Measurements from ENCODE around the gene ENG. TPM values are rescaled to one million over a fixed set of nuclear protein-coding genes. Genes with fewer than 3 reads are reported as not detected.
"Not testable (repeated sequence)": the region's sequence is repeated elsewhere in the genome, so short reads cannot be mapped to it uniquely, and the experiment has no call there.

Gene ENG
- total RNA-seq, 1 donor from 2014 or later: 9.1 TPM

DNA sequence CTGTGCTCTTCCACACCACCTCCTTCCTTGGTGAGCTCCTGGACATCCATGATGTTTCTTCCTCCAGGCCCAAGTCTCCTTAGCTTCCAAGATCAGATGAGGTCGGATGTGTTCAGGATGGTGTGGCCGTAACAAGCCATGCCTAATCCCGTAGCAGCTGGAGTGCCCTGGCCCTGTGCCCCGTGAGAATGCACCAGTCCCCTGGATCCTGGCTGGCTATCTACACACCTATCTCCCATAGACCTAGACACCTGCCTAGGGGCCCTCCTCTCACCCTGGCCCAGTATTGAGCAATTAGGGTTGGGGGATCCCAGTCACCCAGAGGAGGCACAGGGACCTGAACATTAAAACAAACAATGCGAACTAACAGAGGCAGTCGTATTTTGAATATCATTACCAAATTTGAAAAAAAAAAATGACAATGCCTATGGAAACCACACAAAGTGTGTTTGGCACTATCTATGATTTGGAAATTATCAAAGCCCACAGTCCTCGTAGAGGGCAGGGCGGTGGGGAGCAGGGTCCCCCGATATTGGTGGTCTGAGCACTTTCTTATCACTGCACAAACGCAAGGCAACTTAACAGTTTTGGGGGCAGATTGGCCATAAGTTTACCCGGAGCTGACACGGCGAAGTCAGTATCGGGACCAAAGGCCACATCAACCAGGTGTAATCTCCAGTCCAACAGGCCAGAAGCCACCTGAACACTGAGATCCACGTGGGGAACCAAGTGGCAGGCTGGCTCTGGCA lies 13.2 kb downstream of the ENG start:
- no peak for DNase-seq

DNA sequence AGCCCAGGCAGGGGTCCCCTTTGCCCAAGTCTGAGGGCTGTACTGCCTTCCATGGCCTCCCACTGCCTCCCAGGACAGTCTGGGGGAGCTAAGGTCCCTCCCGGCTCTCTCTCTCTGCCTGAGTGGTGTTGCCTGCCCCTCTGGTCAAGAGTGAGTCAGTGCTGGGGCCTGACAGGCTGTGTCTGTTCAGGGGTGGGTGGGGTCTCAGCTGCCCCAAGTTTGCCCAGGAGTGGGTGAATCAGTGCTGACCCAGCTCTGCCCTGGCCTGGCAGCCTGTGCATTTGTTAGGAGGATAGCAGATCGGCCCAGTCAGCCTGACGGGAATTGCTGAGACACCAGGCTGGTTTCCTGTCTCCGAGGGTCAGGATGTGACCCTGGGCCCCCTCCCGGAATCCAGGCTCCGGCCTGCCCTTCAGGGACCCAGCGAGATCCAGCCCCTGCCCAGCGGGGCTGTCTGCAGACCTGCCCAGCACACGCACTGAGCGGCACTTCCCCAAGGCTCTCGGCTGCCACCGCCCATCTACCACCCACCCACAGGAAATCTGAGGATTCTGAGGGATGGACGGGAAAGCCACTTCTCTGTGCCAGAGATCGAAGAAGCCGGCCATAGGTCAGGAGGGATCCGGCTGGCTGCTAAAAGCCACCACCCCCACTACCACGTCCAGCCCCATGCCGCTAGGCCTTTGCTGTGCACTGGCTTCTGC lies 15.9 kb downstream of the ENG start:
- peak; percentile 31 for DNase-seq

DNA sequence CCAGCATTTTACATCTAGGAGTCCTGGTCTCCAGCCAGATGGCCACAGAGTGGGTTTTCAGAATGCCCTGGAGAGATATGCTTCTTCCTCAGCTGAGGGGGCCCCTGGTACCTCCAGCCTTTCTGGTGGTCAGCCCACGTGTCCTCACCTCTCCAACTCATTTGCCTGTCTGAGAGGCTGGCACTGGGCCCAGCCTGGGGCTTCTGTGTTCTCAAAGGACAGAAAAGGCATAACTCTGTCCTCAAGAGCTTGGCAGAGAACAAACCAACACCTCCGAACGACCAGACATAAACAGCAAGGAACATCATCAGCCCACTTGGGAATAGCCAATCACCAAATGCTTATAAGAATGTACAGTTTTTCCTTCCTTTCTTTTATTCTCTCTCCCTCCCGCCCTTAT lies 17.1 kb downstream of the ENG start:
- no peak for DNase-seq

DNA sequence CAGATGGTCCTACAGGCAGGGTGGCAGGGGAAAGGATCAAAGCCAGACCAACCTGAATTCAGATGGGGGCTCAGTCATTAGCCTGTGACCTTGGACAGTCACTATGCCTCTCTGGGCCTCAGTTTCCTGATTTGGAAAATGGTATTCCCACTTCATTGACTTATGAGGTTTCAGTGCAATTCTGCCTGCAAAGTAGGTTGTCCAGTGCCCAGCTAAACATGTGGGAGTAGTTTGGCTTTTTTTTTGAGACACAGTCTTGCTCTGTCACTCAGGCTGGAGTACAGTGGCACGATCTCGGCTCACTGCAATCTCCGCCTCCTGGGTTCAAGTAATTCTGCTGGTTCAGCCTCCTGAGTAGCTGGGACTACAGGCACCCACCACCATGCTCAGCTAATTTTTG lies 17.9 kb downstream of the ENG start:
- DNase-seq: not testable (repeated sequence)

DNA sequence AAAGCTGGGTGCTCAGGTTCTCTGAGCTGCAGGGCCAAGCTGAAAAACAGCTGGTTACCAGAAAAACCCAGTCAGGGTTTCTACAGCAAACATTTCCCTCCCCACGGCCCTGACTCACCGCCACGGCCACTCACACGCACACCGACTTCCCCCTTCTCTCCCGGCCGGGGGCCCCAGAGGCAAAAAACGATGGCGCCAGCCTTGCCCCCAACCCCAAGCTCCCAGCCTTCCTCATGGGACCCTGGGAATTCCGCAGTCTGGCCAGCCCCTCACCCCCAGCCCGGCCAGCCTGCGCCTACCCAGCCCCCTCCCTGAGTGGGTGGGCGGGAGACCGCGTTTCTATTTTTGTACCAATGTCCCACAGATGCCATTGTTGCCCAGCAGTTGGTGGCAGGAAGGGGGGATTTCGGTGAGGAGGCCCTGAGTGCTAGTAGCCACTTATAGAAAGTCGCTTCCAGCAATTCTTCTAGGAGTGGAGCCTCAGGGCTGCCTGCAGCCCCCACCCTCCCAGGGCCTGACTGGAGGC lies 18.4 kb downstream of the ENG start:
- no peak for DNase-seq

DNA sequence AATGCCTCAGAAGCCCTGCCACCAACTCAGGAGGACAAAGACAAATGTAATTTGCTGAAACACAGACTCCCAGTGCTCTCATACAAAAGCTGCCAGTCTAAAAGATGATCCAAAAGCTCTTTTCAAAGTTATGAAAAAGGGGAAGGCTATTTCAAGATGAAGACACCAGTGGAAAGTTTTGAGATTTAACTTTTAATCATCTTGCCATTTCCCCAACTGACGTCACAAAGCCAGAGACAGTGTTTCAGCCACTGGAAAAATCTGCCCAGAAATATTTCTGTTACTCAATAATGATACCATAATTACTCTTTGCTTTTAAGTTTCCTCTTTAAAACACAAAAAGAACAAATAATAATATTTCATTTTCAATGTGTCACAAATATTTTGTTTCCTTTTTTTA lies 20.9 kb downstream of the ENG start:
- DNase-seq: no peak

DNA sequence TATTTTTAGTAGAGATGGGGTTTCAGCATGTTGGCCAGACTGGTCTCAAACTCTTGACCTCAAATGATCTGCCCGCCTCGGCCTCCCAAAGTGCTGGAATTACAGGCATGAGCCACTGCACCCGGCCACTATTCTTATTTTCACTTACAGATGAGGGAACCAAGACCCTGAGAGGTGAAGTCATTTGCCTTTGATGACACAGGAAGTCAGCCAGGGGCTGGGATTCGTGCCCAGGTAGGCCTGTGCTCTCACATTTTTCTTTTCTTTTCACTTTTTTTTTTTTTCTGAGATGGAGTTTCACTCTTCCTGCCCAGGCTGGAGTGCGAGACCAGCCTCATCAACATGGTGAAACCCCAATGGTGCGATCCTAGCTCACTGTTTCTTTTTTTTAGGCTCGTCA lies 22.2 kb downstream of the ENG start:
- DNase-seq: no peak

DNA sequence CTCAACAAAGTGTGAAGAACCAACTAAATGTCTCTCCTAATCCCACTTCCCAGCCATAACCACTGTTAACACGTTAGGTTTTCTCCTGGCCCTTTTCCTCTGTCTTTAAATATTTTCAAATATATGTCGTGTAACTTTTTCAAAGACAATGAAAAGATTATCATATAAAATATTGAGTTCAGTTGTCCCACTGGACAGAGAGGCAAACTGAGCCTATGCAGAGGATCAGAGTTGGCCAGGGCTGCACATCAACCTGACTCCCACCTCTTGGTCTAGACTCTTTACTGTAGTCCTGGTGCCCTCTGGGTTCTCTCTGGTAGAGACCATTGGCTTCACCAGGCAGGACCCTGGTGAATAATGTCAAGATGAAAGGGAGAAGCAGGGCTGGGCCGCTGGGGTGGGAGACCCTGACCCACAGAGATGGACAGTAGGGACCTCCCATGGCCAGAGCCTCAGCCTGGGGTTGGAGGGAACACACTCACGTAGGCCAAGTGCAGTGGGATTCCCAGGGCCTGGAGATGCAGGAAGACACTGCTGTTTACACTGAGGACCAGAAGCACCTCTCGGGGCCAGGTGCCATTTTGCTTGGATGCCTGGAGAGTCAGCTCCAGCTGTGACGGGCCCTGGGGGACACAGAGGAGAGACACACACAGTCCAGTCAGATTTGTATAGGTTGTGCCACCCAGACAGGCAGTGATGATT lies 25.1 kb downstream of the ENG start:
- no peak for DNase-seq

DNA sequence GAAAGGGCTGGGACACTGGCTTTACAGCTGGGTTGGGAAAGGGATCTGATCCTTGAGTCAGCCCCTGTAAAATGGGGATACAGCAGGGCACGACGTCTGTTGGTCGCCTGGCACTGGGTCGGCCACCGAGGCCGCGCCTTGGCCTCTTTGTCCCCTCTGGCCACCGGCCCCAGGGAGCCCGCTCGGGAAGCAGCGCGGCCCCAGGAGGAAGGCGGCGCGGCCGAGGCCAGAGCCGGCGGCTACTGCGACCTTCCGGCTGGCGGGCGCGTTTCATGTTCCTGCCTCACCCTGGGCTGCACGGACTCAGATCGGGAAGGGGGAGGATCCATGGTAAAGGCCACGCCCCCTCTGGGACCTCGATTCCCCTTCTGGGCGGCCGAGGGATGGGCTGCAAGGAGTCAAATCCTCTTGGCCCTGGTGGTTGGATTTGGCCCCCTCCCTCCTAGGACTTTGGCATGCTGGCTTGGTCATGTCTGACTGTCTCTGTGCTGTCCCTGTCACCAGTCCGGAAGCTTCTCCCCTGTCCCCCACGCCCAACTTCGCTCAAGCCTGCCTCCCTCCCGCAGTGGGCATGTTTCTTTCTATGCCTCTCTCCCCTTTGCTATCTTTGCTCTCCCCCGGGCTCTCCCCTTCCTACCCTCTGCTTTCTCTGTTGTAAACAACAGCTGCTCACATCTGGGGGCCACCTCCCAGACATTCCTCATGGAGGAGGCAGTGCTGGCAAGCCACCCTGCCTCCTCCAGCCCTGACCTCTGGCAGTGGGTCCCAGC lies 26.0 kb downstream of the ENG start:
- no peak for DNase-seq

DNA sequence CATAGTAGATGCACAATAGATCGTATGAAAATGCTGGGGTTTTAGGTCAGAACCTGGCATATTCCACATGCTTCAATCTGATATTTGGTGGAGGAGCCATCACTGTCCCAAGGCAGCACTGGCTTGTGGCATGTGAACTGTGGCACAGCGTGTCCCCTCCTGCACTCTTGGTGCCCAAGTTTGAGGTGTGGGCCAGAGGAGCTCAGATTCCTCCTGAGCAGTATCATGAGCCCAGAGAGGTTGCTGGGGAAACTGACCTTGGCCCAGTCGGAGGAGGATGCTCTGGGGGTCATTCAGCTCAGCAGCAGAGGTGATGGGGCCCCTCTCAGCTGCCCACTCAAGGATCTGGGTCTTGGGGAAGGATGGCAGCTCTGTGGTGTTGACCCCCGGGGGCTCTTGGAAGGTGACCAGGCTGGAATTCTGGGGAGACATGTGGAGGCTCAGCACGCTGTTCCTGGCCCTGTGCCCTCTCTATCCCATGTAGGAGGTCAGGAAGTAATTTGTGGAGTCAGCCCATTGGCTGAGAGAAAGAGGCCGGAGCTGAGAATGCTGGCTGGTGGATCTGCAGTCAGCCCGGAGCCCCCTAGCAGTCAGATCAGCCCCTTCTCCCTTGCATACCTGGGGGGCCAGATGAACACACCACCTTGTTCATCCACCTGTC lies 28.1 kb downstream of the ENG start:
- DNase-seq: no peak

DNA sequence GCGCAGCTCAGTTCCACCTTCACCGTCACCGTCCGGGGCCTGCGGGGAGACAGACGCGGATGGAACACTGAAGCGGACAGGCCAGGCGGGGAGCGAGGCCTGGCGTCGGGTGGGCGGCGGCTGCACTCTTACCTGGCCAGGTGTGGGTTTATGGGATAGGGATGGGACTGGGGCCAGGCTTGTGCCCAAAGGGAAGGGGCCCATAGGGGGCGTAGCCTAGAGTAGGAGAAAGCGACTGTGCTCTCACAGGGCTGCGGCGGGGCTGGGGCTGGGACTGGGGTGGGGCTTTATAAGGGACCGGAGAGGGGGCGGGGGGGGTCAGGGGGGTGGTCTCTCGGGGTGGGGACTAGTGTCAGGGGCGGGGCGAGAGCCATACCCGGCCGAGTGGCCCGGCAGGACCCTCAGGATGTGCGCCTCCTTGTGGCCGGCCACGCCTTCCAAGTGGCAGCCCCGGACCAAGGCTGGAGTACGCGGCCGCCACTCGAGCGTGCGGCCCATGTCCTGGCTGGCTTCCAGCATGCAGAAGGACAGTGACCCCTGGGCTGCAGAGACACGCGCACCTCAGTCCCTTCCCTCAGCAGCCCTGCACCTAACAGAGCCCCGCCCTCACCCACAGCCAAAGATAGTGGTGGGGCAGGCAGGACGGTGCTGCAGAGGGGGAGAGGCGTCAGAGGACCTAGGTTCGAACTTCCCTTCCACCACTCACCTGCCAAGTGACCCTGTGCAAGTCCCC lies 29.0 kb downstream of the ENG start:
- DNase-seq: no peak

DNA sequence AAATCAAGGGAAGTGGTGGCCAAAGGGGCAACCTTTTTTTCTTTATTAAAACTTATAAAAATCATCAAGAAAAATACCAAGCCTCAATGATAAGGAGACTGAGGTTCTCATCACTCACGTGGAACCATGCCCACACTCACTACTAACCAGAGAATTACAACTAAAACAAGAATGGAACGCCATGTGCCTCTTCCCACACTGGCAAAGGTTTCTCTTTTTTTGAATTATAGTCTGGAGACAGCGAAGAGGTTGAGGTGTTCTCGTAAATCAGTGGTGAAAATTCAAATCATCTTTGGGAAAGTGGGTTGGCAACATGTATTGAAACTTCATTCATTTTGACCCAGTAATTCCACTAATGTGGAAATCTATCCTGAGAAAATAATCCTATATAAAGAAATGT lies 32.4 kb downstream of the ENG start:
- no peak for DNase-seq

DNA sequence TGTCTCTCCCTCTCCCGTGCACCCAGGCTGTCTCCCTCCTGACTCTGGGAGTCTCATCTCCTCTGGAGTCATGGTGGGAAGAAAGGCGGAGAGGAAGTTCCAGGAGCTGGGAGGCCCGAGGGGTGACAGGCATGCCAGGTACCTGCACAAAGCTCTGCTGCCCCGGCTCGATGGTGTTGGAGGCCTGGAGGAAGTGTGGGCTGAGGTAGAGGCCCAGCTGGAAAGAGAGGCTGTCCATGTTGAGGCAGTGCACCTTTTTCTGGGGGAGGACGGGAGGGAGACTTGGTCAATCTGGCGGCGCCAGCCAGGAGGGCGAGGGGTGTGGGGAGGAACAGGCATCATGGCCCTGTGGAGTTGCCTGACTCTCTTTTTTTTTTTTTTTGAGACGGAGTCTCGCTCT lies 35.9 kb downstream of the ENG start:
- DNase-seq: no peak

DNA sequence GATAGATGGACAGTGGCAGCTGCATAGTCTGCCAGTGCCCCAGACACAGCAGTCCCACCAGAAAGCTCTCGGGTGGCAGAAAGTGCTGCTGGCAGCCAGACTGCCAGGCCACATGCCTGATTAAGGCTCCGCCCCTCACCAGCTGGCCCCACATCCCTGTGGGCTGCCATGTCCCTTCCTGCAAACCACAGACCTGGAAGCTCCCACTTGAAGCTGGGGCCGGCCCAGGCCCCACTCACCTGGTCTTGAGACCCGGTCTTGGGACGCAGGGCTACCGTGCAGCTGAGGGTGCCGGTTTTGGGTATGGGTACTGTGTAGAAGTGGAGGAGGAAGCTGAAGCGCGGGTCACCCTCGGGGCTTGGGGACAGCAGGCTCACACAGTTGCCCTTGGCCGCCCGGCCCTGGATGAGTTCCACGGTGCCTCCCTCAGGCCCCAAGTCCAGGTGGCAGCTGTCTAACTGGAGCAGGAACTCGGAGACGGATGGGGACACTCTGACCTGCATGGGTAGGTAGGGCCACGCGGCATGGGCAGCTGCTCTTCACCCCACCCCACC lies 36.5 kb downstream of the ENG start:
- DNase-seq: no peak

DNA sequence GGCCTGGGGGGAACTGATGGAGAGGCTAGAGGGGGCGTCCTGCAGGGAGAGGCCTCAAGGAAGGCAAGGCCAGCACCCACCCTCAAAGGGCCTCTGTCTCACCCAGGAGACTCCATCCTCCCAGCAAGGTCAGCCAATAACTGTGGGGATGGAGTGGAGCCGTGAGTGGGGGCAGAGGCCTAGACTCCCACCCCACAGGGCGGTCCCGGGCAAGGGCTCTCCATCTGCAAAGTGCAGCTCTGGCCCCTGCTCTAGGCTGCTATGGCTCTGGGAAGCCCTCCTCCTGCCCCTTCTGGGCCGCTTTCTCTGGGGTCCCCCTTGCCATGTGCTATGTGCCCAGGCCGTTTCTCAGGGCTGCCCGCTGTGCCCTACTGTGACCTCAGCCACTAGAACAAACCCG lies 37.7 kb downstream of the ENG start:
- DNase-seq: no peak

DNA sequence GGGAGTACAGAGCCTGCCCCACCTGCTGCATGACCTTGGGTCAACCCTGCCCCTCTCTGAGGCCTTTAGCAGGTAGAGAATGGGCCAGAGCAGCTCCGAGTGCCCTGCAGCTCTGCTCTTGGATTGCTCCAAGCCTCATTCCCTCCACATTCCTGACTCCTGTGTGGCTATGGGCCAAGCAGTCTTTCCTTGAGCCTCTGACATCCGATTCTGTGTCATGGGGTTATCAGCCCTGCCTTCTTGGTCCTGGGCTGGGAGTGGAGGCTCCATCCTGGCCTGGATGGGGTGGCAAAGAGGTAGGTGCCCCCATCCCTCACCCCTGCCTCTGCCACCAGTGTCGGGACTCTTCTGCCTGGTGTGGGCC lies 38.1 kb downstream of the ENG start:
- no peak for DNase-seq

DNA sequence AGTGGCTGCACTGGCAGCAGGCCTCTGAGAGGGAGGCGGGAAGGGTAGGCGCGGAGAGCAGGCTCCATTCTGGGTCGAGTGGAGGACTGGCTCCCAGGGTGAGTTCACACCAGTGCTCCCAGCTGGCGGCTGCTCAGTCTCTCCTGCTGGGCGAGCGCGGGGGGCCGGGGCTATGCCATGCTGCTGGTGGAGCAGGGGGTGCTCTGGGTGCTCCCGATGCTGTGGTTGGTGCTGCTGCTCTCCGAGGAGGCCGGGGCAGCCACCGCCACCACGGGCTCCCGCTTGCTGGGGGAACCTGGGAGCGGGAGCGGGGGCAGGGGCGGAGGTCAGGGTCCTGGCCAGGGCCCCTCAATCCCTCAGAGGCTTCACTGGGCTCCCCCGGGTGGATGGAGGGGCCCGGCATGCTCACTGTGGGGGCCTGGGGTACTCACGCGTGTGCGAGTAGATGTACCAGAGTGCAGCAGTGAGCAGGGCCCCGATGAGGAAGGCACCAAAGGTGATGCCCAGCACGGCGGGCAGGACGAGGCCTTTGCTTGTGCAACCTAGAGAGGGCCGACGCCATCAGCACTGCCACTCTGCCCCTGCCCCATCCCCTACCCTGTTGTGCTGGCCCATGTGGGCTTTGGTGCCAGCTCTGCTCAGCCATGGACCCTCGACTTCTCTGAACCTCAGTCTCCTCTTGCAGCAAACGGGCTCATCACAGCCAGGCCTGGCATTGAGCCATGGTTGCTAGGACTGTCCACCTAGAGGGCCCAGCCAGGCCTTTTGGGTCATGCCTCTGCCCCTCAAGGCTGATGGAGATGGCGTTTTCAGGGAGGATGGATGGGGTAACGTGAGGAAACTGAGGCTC lies 38.7 kb downstream of the ENG start:
- DNase-seq: no peak

DNA sequence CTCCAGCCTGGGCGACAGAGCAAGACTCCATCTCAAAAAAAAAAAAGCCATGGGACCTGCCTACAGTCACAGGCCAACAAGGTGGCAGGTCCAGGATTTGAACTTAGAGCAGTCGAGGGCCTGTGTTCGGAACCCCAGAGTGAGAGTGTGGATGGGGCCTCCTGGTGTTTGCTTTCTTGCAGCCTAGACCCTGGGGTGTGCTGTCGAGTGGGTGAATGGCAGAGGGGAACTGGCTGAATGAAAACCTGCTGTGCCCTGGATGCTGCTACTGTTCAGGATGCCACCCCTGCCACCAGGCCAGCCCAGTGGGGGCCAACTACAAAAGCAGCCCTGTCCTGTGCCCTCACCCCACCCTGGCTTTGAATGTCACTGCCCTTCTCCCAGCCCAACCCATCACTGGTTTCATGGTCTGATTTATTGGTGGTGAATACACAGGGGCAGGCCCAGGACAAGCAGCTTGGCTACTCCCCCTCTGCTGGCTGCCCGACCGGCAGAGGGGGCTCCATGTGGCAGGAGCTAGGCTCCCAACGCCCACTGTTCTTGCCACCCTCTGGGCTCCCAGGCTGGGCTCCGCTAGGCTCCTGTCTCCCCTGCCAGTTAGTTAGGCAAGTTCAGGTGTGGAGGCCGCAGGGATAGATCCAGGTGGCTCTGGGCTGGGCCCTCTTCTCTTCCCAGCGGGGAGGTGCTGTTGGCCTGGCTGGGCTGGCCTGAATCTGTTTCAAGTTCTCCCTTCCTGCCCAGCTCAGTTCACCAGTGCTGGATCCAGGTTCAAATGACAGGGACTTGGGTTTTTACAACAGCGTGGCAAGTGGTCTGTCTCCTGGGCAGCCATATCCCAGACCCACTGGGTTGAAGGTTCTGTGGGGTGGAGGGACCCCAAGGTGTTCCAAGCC lies 39.6 kb downstream of the ENG start:
- DNase-seq: no peak

DNA sequence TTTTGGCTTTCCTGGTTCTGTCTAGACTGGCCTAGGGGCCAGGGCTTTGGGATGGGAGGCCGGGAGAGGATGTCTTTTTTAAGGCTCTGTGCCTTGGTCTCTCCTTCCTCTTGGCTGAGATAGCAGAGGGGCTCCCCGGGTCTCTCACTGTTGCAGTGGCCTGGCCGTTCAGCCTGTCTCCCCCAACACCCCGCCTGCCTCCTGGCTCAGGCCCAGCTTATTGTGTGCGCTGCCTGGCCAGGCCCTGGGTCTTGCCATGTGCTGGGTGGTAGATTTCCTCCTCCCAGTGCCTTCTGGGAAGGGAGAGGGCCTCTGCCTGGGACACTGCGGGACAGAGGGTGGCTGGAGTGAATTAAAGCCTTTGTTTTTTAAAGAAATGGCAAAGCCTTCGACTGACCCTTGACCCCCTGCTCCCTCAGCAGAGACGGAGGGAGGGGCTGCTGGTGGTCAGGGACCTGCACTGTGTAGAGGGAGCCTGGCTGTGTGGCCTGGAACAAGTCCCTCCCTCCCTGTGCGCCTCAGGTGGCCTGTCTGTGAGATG lies 40.7 kb downstream of the ENG start:
- DNase-seq: no peak

All from skin of body (tissue), 2 donors.